ENCODE results near the gene ANAPC7. TPM values are rescaled to one million over a fixed set of nuclear protein-coding genes. Genes with fewer than 3 reads are reported as not detected.
"Not testable (repeated sequence)": the region's sequence is repeated elsewhere in the genome, so short reads cannot be mapped to it uniquely, and the experiment has no call there.

ANAPC7 gene
- total RNA-seq, 1 donor from 2014 or later, result 77.8 TPM

GRCh38 chr12:110431957-110432587 lies 28.6 kb upstream of the ANAPC7 start:
- H3K4me3 Mint-ChIP-seq, result no peak overlapping the region
- H3K36me3 Mint-ChIP-seq, result peaks cover 8% of the 10 kb centered on the region
- TF ChIP-seq, protein P1, sequence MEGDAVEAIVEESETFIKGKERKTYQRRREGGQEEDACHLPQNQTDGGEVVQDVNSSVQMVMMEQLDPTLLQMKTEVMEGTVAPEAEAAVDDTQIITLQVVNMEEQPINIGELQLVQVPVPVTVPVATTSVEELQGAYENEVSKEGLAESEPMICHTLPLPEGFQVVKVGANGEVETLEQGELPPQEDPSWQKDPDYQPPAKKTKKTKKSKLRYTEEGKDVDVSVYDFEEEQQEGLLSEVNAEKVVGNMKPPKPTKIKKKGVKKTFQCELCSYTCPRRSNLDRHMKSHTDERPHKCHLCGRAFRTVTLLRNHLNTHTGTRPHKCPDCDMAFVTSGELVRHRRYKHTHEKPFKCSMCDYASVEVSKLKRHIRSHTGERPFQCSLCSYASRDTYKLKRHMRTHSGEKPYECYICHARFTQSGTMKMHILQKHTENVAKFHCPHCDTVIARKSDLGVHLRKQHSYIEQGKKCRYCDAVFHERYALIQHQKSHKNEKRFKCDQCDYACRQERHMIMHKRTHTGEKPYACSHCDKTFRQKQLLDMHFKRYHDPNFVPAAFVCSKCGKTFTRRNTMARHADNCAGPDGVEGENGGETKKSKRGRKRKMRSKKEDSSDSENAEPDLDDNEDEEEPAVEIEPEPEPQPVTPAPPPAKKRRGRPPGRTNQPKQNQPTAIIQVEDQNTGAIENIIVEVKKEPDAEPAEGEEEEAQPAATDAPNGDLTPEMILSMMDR (conservative IDR thresholded peaks at IDR 0.05), result no peak
- H3K9me3 Mint-ChIP-seq, result no peaks in the 10 kb centered on the region
- H3K4me1 Mint-ChIP-seq (ENCODE audit: unreplicated experiment), result peaks cover 4% of the 10 kb centered on the region
- H3K27me3 Mint-ChIP-seq, result no peaks in the 10 kb centered on the region
- no peak for DNase-seq (ENCODE audit: extremely low spot score, unreplicated experiment)
- H3K27ac Mint-ChIP-seq, result no peak overlapping the region

DNA sequence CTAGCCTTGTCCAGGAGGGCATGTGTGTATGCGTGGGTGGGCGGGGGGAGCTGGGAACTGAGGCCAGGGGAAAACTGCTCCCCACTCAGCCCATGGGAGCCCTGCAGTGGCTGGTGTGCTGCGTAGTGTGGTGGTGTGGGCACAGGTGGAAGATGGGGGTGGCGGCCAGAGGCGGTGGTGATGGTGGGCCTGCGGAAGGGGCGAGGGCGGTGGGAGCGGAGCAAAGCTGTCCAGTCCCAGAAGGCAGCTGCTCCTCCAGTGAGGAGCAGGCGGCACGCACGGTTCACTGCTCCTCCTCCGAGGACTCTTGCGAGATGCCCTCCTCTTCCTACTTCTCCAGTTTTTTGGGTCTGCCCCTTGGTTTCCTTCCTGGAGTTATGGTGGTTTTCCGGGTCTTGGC lies 26.2 kb upstream of the ANAPC7 start:
- H3K4me1 Mint-ChIP-seq (ENCODE audit: unreplicated experiment); H3K36me3 Mint-ChIP-seq; H3K9me3 Mint-ChIP-seq; H3K27ac Mint-ChIP-seq; DNase-seq (ENCODE audit: extremely low spot score, unreplicated experiment); H3K27me3 Mint-ChIP-seq; H3K4me3 Mint-ChIP-seq: not testable (repeated sequence)

- Mint-ChIP-seq H3K4me1 (ENCODE audit: unreplicated experiment) (peaks cover 8% of the 10 kb centered on the region), H3K27ac (no peak overlapping the region), H3K9me3 (no peaks in the 10 kb centered on the region), H3K36me3 (no peaks in the 10 kb centered on the region), H3K4me3 (no peak overlapping the region), H3K27me3 (no peaks in the 10 kb centered on the region)
- TF ChIP-seq, protein P1 (conservative IDR thresholded peaks at IDR 0.05), result no peak
- no peak for DNase-seq (ENCODE audit: extremely low spot score, unreplicated experiment)
These were observed 22.9 kb upstream of the ANAPC7 start for GRCh38 chr12:110426406-110426805.

- no peak for DNase-seq (ENCODE audit: extremely low spot score, unreplicated experiment)
- no peak overlapping the region for H3K27ac Mint-ChIP-seq
- TF ChIP-seq, protein P1 (conservative IDR thresholded peaks at IDR 0.05), result no peak
- H3K9me3 Mint-ChIP-seq, result no peaks in the 10 kb centered on the region
- no peak overlapping the region for H3K4me3 Mint-ChIP-seq
- H3K27me3 Mint-ChIP-seq, result no peaks in the 10 kb centered on the region
- peaks cover 7% of the 10 kb centered on the region for H3K4me1 Mint-ChIP-seq (ENCODE audit: unreplicated experiment)
- H3K36me3 Mint-ChIP-seq, result no peaks in the 10 kb centered on the region
These were observed 20.7 kb upstream of the ANAPC7 start for GRCh38 chr12:110424237-110424636.

DNA sequence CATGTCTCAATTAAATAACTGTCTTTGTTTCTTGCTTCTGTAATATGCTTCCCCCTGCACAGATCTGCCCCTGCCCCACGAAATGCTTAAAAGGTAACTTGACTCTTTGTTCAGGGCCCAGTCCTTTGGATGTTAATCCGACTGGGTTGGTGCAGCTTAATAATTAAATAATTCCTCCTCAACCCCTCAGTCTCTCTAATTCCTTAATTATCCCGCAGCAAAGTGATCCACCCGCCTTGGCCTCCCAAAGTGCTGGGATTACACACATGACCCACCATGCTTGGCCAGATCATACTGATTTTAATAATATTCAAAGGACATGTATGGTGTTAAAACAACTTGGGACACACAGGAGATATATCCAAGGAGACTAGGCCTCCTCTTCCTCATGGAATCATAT lies 18.2 kb upstream of the ANAPC7 start:
- no peak overlapping the region for H3K4me3 Mint-ChIP-seq
- TF ChIP-seq, protein P1 (conservative IDR thresholded peaks at IDR 0.05), result no peak
- no peak for DNase-seq (ENCODE audit: extremely low spot score, unreplicated experiment)
- H3K4me1 Mint-ChIP-seq (ENCODE audit: unreplicated experiment), result peaks cover 13% of the 10 kb centered on the region
- H3K9me3 Mint-ChIP-seq, result no peaks in the 10 kb centered on the region
- H3K27ac Mint-ChIP-seq, result no peak overlapping the region
- H3K36me3 Mint-ChIP-seq, result no peaks in the 10 kb centered on the region
- no peaks in the 10 kb centered on the region for H3K27me3 Mint-ChIP-seq

DNA sequence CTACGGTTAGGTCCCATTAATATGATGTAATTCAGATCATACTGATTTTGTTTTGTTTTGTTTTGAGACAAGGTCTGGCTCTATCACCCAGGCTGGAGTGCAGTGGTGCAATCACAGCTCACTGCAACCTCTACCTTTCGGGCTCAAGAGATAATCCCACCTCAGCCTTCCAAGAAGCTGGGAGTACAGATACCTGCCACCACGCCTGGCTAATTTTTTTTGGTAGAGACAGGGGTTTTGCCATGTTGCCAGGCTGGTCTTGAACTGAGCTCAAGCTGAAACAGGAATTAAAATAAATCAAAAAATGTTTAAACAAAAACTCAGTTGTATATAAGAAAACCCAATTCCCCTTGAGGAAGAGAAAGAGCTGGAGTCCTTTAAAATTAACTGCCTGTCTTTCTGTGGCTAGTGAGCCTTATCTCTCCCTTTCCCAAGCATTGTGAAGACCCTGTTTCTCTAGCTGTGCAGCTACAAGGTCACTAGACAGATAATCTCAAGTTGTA lies 17.7 kb upstream of the ANAPC7 start:
- Mint-ChIP-seq H3K36me3 (no peaks in the 10 kb centered on the region), H3K4me1 (ENCODE audit: unreplicated experiment) (peaks cover 13% of the 10 kb centered on the region), H3K27me3 (no peaks in the 10 kb centered on the region), H3K4me3 (no peak overlapping the region), H3K9me3 (no peaks in the 10 kb centered on the region), H3K27ac (no peak overlapping the region)
- TF ChIP-seq, protein P1 (conservative IDR thresholded peaks at IDR 0.05), result no peak
- no peak for DNase-seq (ENCODE audit: extremely low spot score, unreplicated experiment)

DNA sequence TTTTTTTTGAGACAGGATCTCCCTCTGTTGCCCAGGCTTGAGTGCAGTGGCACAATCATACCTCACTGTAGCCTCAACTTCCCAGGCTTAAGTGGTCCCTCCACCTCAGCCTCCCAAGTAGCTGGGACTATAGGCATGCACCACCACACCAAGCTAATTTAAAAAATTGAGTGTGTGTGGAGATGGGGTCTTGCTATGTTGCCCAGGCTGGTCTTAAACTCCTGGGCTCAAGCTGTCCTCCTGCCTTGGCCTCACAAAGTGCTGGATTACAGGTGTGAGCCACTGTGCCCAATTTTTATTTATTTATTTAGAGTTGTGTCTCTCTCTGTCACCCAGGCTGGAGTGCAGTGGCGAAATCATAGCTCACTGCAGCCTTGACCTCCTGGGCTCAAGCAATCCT lies 17.1 kb upstream of the ANAPC7 start:
- H3K36me3 Mint-ChIP-seq; H3K27me3 Mint-ChIP-seq; H3K9me3 Mint-ChIP-seq; H3K4me3 Mint-ChIP-seq; DNase-seq (ENCODE audit: extremely low spot score, unreplicated experiment); H3K27ac Mint-ChIP-seq: not testable (repeated sequence)
- peaks cover 13% of the 10 kb centered on the region for H3K4me1 Mint-ChIP-seq (ENCODE audit: unreplicated experiment)

DNA sequence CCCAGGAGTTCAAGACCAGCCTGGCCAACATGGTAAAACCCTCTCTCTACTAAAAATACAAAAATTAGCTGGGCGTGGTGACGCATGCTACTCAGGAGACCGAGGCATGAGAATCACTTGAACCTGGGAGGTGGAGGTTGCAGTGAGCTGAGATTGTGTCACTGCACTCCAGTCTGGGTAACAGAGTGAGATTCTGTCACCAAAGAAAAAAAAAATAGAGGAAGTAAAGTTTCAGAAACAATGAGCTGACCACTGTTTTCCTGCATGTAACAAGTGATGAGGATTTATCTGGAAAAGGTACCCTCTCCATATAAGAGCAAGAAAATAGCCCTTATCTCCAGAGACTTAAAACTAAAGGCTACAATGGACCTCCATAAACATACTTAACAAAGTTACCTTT lies 13.6 kb upstream of the ANAPC7 start:
- H3K27ac Mint-ChIP-seq; H3K4me3 Mint-ChIP-seq; H3K9me3 Mint-ChIP-seq; H3K27me3 Mint-ChIP-seq; DNase-seq (ENCODE audit: extremely low spot score, unreplicated experiment); H3K36me3 Mint-ChIP-seq: not testable (repeated sequence)
- H3K4me1 Mint-ChIP-seq (ENCODE audit: unreplicated experiment), result peaks cover 13% of the 10 kb centered on the region

- H3K27me3 Mint-ChIP-seq, result peaks cover 15% of the 10 kb centered on the region
- H3K36me3 Mint-ChIP-seq; DNase-seq (ENCODE audit: extremely low spot score, unreplicated experiment); H3K4me1 Mint-ChIP-seq (ENCODE audit: unreplicated experiment); H3K27ac Mint-ChIP-seq; H3K9me3 Mint-ChIP-seq; H3K4me3 Mint-ChIP-seq: not testable (repeated sequence)
These were observed 6.6 kb upstream of the ANAPC7 start for GRCh38 chr12:110410086-110410485.
